22Rv1 (cell line): Measurements from ENCODE around the gene TEX52.

ENCODE experiments used
- H3K27ac ChIP-seq: fragments of 450-650 bp; 2 replicates; pipeline ENCODE4 v1.5.1; 2017
- ZFX ChIP-seq: fragments of 450-650 bp; IDR thresholded peaks from 2 replicates; pipeline ENCODE4 v1.6.1; 2017; ENCODE audit warnings: antibody characterized with exemption, borderline replicate concordance
- TF ChIP-seq, protein P1 (sequence below): fragments of 450-650 bp; IDR thresholded peaks from 2 replicates; pipeline ENCODE4 v1.5.1; 2017; ENCODE audit warnings: mild to moderate bottlenecking

Gene TEX52

GRCh38 chr12:2813214-2814185 lies 43.3 kb downstream of the TEX52 start:
- TF ChIP-seq ZFX = no peak
- TF ChIP-seq, protein P1, sequence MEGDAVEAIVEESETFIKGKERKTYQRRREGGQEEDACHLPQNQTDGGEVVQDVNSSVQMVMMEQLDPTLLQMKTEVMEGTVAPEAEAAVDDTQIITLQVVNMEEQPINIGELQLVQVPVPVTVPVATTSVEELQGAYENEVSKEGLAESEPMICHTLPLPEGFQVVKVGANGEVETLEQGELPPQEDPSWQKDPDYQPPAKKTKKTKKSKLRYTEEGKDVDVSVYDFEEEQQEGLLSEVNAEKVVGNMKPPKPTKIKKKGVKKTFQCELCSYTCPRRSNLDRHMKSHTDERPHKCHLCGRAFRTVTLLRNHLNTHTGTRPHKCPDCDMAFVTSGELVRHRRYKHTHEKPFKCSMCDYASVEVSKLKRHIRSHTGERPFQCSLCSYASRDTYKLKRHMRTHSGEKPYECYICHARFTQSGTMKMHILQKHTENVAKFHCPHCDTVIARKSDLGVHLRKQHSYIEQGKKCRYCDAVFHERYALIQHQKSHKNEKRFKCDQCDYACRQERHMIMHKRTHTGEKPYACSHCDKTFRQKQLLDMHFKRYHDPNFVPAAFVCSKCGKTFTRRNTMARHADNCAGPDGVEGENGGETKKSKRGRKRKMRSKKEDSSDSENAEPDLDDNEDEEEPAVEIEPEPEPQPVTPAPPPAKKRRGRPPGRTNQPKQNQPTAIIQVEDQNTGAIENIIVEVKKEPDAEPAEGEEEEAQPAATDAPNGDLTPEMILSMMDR = peak; percentile 91
- peak overlapping the region; percentile 91 for H3K27ac ChIP-seq

DNA sequence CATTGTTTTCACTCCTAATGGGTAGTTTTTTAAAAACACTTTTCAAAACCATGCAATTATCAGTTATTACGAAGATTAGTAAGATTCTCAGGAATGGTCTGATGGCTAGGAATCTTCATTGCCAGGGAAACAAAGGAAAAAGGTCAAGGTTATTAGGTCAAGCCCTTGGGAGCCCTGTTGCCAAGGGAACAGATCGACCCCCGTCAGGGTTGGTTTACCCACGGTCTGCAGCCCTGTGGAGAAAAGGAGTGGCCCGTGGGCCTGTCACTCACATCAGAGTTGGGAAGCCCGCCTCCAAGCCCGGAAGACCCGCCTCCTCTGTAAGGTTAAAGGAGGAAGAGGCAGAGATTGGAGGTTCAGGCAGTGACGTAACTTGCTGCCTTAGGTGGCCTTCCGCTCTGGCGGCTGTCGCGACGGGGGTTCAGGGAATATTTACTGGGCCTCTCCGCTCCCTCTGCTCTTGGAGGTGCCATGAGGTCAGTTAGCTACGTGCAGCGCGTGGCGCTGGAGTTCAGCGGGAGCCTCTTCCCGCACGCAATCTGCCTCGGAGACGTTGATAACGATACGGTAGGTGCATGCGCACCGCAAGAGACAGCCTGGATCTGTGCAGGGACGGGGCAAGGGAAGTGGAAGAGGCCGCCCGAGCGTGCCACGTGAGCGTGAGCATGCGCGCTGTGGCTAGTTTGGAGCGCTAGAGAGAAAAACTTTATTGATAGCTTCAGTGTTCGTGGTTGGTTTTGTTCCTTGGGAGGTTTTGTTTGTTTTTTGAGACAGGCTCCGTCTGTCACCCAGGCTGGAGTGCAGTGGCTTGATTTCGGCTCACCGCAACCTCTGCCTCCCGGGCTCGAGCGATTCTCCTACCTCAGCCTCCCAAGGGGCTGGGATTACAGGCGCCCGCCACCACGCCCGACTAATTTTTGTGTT lies 44.3 kb downstream of the TEX52 start, which contains the start of gene ITFG2:
Gene ITFG2 (plus strand): TSS at position 379 of the 924 bp plus-strand sequence. CDS start 93 bp downstream, at position 472.
- TF ChIP-seq, protein P1 = no peak
- TF ChIP-seq ZFX = no peak
- H3K27ac ChIP-seq = peak within 1 kb of the TSS; percentile 91

- TF ChIP-seq, protein P1 = no peak
- peak overlapping the region; percentile 91 for H3K27ac ChIP-seq
Observed at GRCh38 chr12:2811801-2812200, 45.0 kb downstream of the TEX52 start.

- TF ChIP-seq ZFX = no peak
- no peak overlapping the region for H3K27ac ChIP-seq
Observed at GRCh38 chr12:2806700-2807099, 50.1 kb downstream of the TEX52 start.

GRCh38 chr12:2805143-2805520 lies 51.7 kb downstream of the TEX52 start:
- TF ChIP-seq ZFX = no peak
- peak overlapping the region; percentile 21; the same call in 1 of the 2 replicates for H3K27ac ChIP-seq

- TF ChIP-seq, protein P1 = no peak
- TF ChIP-seq ZFX = no peak
- peak overlapping the region; percentile 21; the same call in 1 of the 2 replicates for H3K27ac ChIP-seq
Observed at GRCh38 chr12:2804393-2805142, 52.3 kb downstream of the TEX52 start.

DNA sequence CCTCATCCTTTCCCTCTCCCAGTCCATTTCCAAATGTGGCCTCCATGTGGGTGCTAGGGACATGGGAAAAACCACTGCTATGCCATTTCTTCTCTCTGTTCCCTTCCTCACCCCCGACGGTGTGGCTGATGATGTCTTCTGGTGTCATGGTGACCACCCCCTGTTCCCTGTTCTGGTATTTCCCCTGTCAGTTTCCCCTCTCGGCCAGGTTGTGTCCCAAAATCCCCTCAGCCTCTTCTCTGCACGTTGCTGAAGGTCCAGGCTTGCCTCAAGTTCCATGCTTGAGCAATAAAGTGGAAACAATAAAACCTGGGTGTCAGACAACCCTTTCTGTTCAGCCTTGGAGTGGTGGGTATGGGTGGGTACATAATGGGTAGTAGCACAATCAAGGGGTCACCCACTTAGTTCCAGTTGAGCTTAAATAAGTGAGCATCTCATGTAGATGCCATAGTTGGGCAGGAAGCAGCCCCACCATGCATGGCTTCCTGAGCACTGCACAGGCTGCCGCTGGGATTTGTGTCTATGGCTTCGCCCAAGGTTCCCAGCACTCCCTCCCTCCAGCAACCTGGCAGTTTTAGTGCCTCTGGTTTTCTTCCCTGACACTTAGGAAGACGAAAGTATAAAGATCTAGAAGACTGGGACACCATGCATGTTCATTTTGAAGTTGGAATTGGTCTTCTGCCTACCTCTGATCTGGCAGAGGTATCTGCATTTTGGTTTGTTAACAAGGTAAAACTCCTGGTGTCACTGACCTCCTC lies 53.0 kb downstream of the TEX52 start:
- TF ChIP-seq ZFX = no peak
- H3K27ac ChIP-seq = peak overlapping the region; percentile 21; the same call in 1 of the 2 replicates
